HepG2 (cell line): ENCODE data around the gene ENDOD1. TPM values are rescaled to one million over a fixed set of nuclear protein-coding genes. Genes with fewer than 3 reads are reported as not detected.

Experiments
- ATAC-seq: fragments of 200-7000 bp; cut with Tn5 transposase; 3 replicates; pipeline ENCODE4 v1.9.1; 2020; ENCODE audit warnings: mild to moderate bottlenecking, moderate library complexity
- BruUV-seq: library from RNA; stranded (reverse); fragments of 400-500 nt; replicated peaks from 2 replicates; lab custom pipeline; 2021; lab: Mats Ljungman, UMichigan
- CTCF ChIA-PET: fragments of 300-600 bp; formaldehyde crosslinking; extraction: SDS; loops from one replicate; lab custom pipeline; 2021; ENCODE audit warnings: low total read pairs, inconsistent platforms, low intra/inter-chr PET ratio; lab: Yijun Ruan, JAX
- POLR2A ChIA-PET: fragments of 350-600 bp; sonication (Branson Sonifier 250); formaldehyde crosslinking; loops from one replicate; lab custom pipeline; 2020; ENCODE audit warnings: antibody characterized with exemption, inconsistent platforms; lab: Yijun Ruan, JAX
- DNase-seq: peaks from one replicate; pipeline ENCODE4 v3.0.0-alpha.2; 2015; ENCODE audit warnings: low spot score
- FAIRE-seq: peaks from 3 replicates; lab custom pipeline; 2011; peaks lifted over from hg19 to GRCh38; lab: Jason Lieb, UNC
- H2AFZ ChIP-seq: one replicate; pipeline ENCODE4 v1.6.1; 2011; ENCODE audit warnings: low read length, inconsistent platforms
- H3K27ac ChIP-seq: fragments of 300-600 bp; 3 replicates; pipeline ENCODE4 v1.8.0; 2011; ENCODE audit warnings: mixed run types, mild to moderate bottlenecking, mixed read lengths, low read length, inconsistent platforms; ENCODE audit not compliant: insufficient read depth; ENCODE audit errors: extremely low read length
- H3K27me3 ChIP-seq, 2 experiments: fragments of 200-600 bp in 1 of 2; 2 replicates in 1 of 2; 3 replicates in 1 of 2; pipeline versions ENCODE4 v1.6.0 to v1.8.0; 2011; ENCODE audit warnings: low read length in 2 of 2, mild to moderate bottlenecking in 2 of 2, moderate library complexity in 2 of 2, inconsistent platforms in 1 of 2; ENCODE audit not compliant: insufficient read depth in 2 of 2, control insufficient read depth in 1 of 2
- H3K36me3 ChIP-seq, 2 experiments: fragments of 200-600 bp in 1 of 2; replicated peaks in 1 of 2; 2 replicates in 1 of 2; 3 replicates in 1 of 2; pipeline versions ENCODE4 v1.5.1 to v1.8.0; 2011; ENCODE audit warnings: low read length in 2 of 2, inconsistent platforms in 1 of 2; ENCODE audit not compliant: insufficient read depth in 2 of 2, control insufficient read depth in 1 of 2
- H3K4me1 ChIP-seq: 2 replicates; pipeline ENCODE4 v1.5.1; 2012; ENCODE audit warnings: low read length, inconsistent platforms; ENCODE audit not compliant: insufficient read depth
- H3K4me2 ChIP-seq: 2 replicates; pipeline ENCODE4 v1.6.0; 2011; ENCODE audit warnings: low read depth, low read length, inconsistent platforms
- H3K4me3 ChIP-seq, 3 experiments: fragments of 200-600 bp in 1 of 3; sonication (generic), shearing (Covaris generic) in 1 of 3; replicated peaks in 1 of 3; 2 replicates each; pipeline ENCODE4 v1.5.1; 2011 to 2016; ENCODE audit warnings: low read length in 3 of 3, inconsistent platforms in 2 of 3, low read depth in 2 of 3, mild to moderate bottlenecking in 2 of 3, control low read depth in 1 of 3, mixed read lengths in 1 of 3; ENCODE audit not compliant: insufficient read depth in 1 of 3
- H3K79me2 ChIP-seq: one replicate; pipeline ENCODE4 v1.6.1; 2011; ENCODE audit warnings: low read length, inconsistent platforms; ENCODE audit not compliant: insufficient read depth
- H3K9ac ChIP-seq: 2 replicates; pipeline ENCODE4 v1.6.0; 2011; ENCODE audit warnings: mild to moderate bottlenecking, low read depth, low read length, inconsistent platforms; ENCODE audit not compliant: insufficient read depth
- H3K9me3 ChIP-seq: 2 replicates; pipeline ENCODE4 v1.5.1; 2012; ENCODE audit warnings: mild to moderate bottlenecking, low read length
- H4K20me1 ChIP-seq: 2 replicates; pipeline ENCODE4 v1.6.0; 2011; ENCODE audit warnings: inconsistent platforms, mild to moderate bottlenecking, low read length, moderate library complexity; ENCODE audit not compliant: insufficient read depth
- PRDM15 ChIP-seq: sonication (generic); formaldehyde crosslinking; IDR thresholded peaks from 2 replicates; pipeline ENCODE4 v1.4.0; 2020; ENCODE audit warnings: missing genetic modification reagents
- SMAD1 ChIP-seq: sonication (generic); formaldehyde crosslinking; IDR thresholded peaks from 2 replicates; pipeline ENCODE4 v1.4.0; 2020; ENCODE audit warnings: missing genetic modification reagents, low read depth, mild to moderate bottlenecking, borderline replicate concordance
- TSC22D2 ChIP-seq: sonication (generic); formaldehyde crosslinking; IDR thresholded peaks from 2 replicates; pipeline ENCODE4 v1.5.1; 2020; ENCODE audit warnings: missing genetic modification reagents, mild to moderate bottlenecking, borderline replicate concordance
- ZBTB34 ChIP-seq: sonication (generic); formaldehyde crosslinking; IDR thresholded peaks from 2 replicates; pipeline ENCODE4 v1.8.0; 2022; ENCODE audit warnings: mild to moderate bottlenecking, missing genetic modification reagents
- WGBS: methylation state at CpG from one replicate; pipeline ENCODE4 v1.1.6; 2017; ENCODE audit warnings: low lambda C conversion rate; 5-methylcytosine and 5-hydroxymethylcytosine counted together
- in situ Hi-C: cut with HindIII; loops from 2 replicates; pipeline ENCODE4 v1.10.0; 2017; ENCODE audit warnings: low pct_unique_long_range_greater_than_20kb; ENCODE audit not compliant: extremely low pct_ligation_motif_present
- intact Hi-C: fragments of 100-400 bp; cut with micrococcal nuclease; formaldehyde crosslinking; loops from one replicate; pipeline ENCODE4 v1.10.0; 2022; ENCODE audit not compliant: unreplicated experiment
- polyA plus RNA-seq, 8 experiments: library from polyadenylated mRNA; depleted of rRNA in 3 of 8; stranded (reverse) in 7 of 8; unstranded in 1 of 8; fragments of >200 nt; fragmentation: Illumina TruSeq in 4 of 8; extraction: Trizol in 4 of 8; gene quantifications; 2 replicates each; pipeline versions ENCODE4 v1.2.1 to v1.2.3, GENCODE V29; 2011 to 2016; ENCODE audit warnings: low read depth in 4 of 8, missing spikeins in 1 of 8, mixed read lengths in 1 of 8; ENCODE audit not compliant: insufficient read depth in 1 of 8
- total RNA-seq, 5 experiments: library from RNA; depleted of rRNA; stranded (reverse); fragments of >200 nt; fragmentation: Illumina TruSeq; extraction: Trizol; gene quantifications; 2 replicates each; pipeline ENCODE4 v1.2.3, GENCODE V29; 2016; ENCODE audit warnings: low read depth in 1 of 5

The ENDOD1 gene
- total and polyA plus RNA-seq, 2 of the 13 experiments (the other 11 are each of a cell fraction or from before 2014, with no cell fraction given): 2.0 to 6.8 TPM

GRCh38 chr11:95042906-95043305, 46.7 kb upstream of the ENDOD1 start:
- CTCF ChIA-PET: no interaction called here
- H3K4me2 ChIP-seq: no peak overlapping the region
- no peaks in the 10 kb centered on the region for H3K79me2 ChIP-seq
- H4K20me1 ChIP-seq: no peaks in the 10 kb centered on the region
- no peaks in the 10 kb centered on the region for H3K36me3 ChIP-seq
- POLR2A ChIA-PET: no interaction called here
- no peak overlapping the region for H3K4me3 ChIP-seq
- H3K27me3 ChIP-seq: peaks cover 0 to 4% of the 10 kb centered on the region in 2 experiments; a peak in 1 of 5 replicates
- intact Hi-C loops (no loop called here), in situ Hi-C loops (no loop called here)
- no peak overlapping the region for H3K9ac ChIP-seq
- no peaks in the 10 kb centered on the region for H3K9me3 ChIP-seq
- BruUV-seq: no TSS peak
- no peak overlapping the region for H3K27ac ChIP-seq
- DNase-seq: no peak
- 13% methylated on average over 3 of the region's 3 CpGs for WGBS
- no peak for ATAC-seq
- H2AFZ ChIP-seq: no peak overlapping the region
- no peak for FAIRE-seq
- H3K4me1 ChIP-seq: no peaks in the 10 kb centered on the region
- no peak for TF ChIP-seq TSC22D2 (CRISPR knock-in tag)
- no peak for TF ChIP-seq ZBTB34
- TF ChIP-seq PRDM15 (CRISPR knock-in tag): no peak
- no peak for TF ChIP-seq SMAD1 (CRISPR knock-in tag)
